HCT116 (cell line): ENCODE data around the gene MAP4K4.
"Not testable (repeated sequence)": the region's sequence is repeated elsewhere in the genome, so short reads cannot be mapped to it uniquely, and the experiment has no call there.

Source experiments
- CBX3 ChIP-seq: IDR thresholded peaks from 2 replicates; pipeline ENCODE4 v1.6.1; 2012; ENCODE audit warnings: low read depth
- CTCF ChIP-seq, 3 experiments: fragments of 200-600 bp in 1 of 3; sonication (generic) in 1 of 3; IDR thresholded peaks in 2 of 3; conservative IDR thresholded peaks in 1 of 3; 2 replicates each; pipeline ENCODE4 v1.5.1; 2012 to 2017; ENCODE audit warnings: low read depth in 2 of 3, low read length in 2 of 3, antibody characterized with exemption in 1 of 3, borderline replicate concordance in 1 of 3, control low read depth in 1 of 3, mild to moderate bottlenecking in 1 of 3, mixed read lengths in 1 of 3, mixed run types in 1 of 3, moderate library complexity in 1 of 3; ENCODE audit not compliant: insufficient read depth in 1 of 3
- ELF1 ChIP-seq: IDR thresholded peaks from 2 replicates; pipeline ENCODE4 v1.6.1; 2012; ENCODE audit warnings: low read depth, borderline replicate concordance
- EZH2 ChIP-seq: fragments of 200-600 bp; sonication (generic); IDR thresholded peaks from 2 replicates; pipeline ENCODE4 v1.6.1; 2017; ENCODE audit warnings: antibody characterized with exemption, mixed run types
- MAX ChIP-seq: IDR thresholded peaks from 2 replicates; pipeline ENCODE4 v1.6.1; 2012
- POLR2A ChIP-seq: IDR thresholded peaks from 2 replicates; pipeline ENCODE4 v1.7.0; 2011; ENCODE audit warnings: borderline replicate concordance; ENCODE audit not compliant: insufficient read depth, insufficient read length; ENCODE audit errors: extremely low read depth
- POLR2AphosphoS5 ChIP-seq: IDR thresholded peaks from 2 replicates; pipeline ENCODE4 v1.6.1; 2011; ENCODE audit warnings: mild to moderate bottlenecking, low read depth, low read length, moderate library complexity
- REST ChIP-seq: IDR thresholded peaks from 2 replicates; pipeline ENCODE4 v1.6.1; 2012; ENCODE audit warnings: low read depth
- SRF ChIP-seq: IDR thresholded peaks from 2 replicates; pipeline ENCODE4 v1.6.1; 2012; ENCODE audit warnings: low read depth

- not testable (repeated sequence) for TF ChIP-seq POLR2A; MAX; ELF1; POLR2AphosphoS5; SRF; EZH2; CTCF (IDR thresholded peaks at IDR 0.05 in 2 of 3, conservative IDR thresholded peaks at IDR 0.05 in 1 of 3; ENCODE audit: borderline replicate concordance in 1 of 3, insufficient read depth in 1 of 3, low read depth in 2 of 3, low read length in 2 of 3); CBX3; REST
These were observed 51.0 kb downstream of the MAP4K4 start for GRCh38 chr2:101748462-101748861.
